Gastrocnemius medialis (tissue), 4 donors: ENCODE measurements around the gene PTF1A. TPM values are rescaled to one million over a fixed set of nuclear protein-coding genes. Genes with fewer than 3 reads are reported as not detected.
A peak's percentile ranks its signal among the peaks of the same experiment; 100 is the strongest.

ENCODE experiments used
- ATAC-seq, 2 donors: fragments of 150-250 bp; one replicate each; pipeline ENCODE4 v1.9.1; 2016
- DNase-seq, 2 donors: peaks; one replicate each; pipeline ENCODE4 v3.0.0-alpha.2; 2019
- H3K27ac ChIP-seq, 4 donors: fragments of 200-600 bp; sonication (generic); 1 replicate in 1 of 4; 2 replicates in 3 of 4; pipeline ENCODE4 v1.5.1; 2016 to 2018; ENCODE audit warnings: mild to moderate bottlenecking in 2 of 4, moderate library complexity in 1 of 4
- H3K27me3 ChIP-seq, 3 donors: fragments of 200-600 bp; sonication (generic) in 2 of 3; 1 replicate in 1 of 3; 2 replicates in 2 of 3; pipeline versions ENCODE4 v1.5.1 to v1.6.0; 2016 to 2019; ENCODE audit warnings: mild to moderate bottlenecking in 1 of 3, moderate library complexity in 1 of 3
- H3K36me3 ChIP-seq, 2 donors: fragments of 200-600 bp; sonication (generic) in 1 of 2; one replicate each; pipeline ENCODE4 v1.5.1; 2017 to 2018
- H3K4me1 ChIP-seq, 2 donors: fragments of 200-600 bp; sonication (generic) in 1 of 2; one replicate each; pipeline ENCODE4 v1.5.1; 2016 to 2017; ENCODE audit warnings: mild to moderate bottlenecking in 2 of 2
- H3K4me3 ChIP-seq, 4 donors: fragments of 200-600 bp; sonication (generic) in 3 of 4; 1 replicate in 1 of 4; 2 replicates in 3 of 4; pipeline ENCODE4 v1.5.1; 2016 to 2019; ENCODE audit warnings: mild to moderate bottlenecking in 2 of 4
- H3K9me3 ChIP-seq, 3 donors: fragments of 200-600 bp; sonication (generic) in 2 of 3; 1 replicate in 1 of 3; 2 replicates in 2 of 3; pipeline ENCODE4 v1.5.1; 2016 to 2019
- POLR2A ChIP-seq, 2 donors: fragments of 450-650 bp; IDR thresholded peaks; one replicate each; pipeline ENCODE4 v1.6.1; 2017; ENCODE audit warnings: antibody characterized with exemption in 2 of 2, mild to moderate bottlenecking in 2 of 2, moderate library complexity in 2 of 2
- in situ Hi-C, 4 donors: fragments of 200-750 bp; cut with MboI; loops; one replicate each; pipeline versions ENCODE4 v1.15.0 to v1.8.0; 2017; ENCODE audit warnings: low sequenced_read_pairs in 4 of 4
- intact Hi-C: fragments of 100-400 bp; cut with DNase I; formaldehyde crosslinking; loops from one replicate; pipeline ENCODE4 v1.15.1; 2023; ENCODE audit warnings: low total_unique reads
- total RNA-seq, 4 donors: library from RNA; depleted of rRNA; stranded (reverse); fragments of >200 nt; gene quantifications; one replicate each; pipeline versions ENCODE4 v1.1.0 to v1.2.3, GENCODE V29; 2016
- TF ChIP-seq, protein P1 (sequence below), 5 experiments: fragments of 450-650 bp in 3 of 5; fragments of 200-600 bp in 2 of 5; sonication (generic) in 2 of 5; IDR thresholded peaks in 4 of 5; conservative IDR thresholded peaks in 1 of 5; 1 replicate in 4 of 5; 2 replicates in 1 of 5; pipeline ENCODE4 v1.5.1; 2016 to 2019; ENCODE audit warnings: antibody characterized with exemption in 5 of 5, mild to moderate bottlenecking in 3 of 5, moderate library complexity in 3 of 5

The PTF1A gene
- total RNA-seq, 4 donors from 2014 or later = not detected

DNA sequence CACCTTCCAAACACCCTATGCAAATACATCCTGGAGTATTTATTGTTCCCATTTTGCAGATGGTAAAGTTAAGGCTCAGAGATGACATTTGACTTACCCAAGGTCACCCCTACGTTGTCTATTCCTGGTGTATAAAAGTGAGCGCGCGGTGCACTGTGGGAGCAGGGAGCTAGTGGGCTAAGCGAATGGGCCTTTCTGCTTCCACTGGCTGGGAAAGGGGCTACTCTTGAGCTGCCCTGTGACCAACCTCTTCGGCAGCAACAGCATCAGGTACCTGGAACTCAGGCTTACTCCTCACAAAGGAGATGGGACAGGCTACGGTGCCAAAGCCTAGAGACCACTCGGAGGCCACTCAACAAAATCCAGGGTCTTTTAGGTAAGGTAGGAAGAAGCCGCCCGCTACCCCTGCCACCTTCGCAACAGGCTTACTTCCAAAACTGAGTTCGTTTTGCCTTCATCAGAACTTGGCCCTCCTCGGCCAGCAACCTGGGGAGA, 2.4 kb downstream of the PTF1A start:
- in situ Hi-C loops = no loop called here
- intact Hi-C loops = no loop called here

DNA sequence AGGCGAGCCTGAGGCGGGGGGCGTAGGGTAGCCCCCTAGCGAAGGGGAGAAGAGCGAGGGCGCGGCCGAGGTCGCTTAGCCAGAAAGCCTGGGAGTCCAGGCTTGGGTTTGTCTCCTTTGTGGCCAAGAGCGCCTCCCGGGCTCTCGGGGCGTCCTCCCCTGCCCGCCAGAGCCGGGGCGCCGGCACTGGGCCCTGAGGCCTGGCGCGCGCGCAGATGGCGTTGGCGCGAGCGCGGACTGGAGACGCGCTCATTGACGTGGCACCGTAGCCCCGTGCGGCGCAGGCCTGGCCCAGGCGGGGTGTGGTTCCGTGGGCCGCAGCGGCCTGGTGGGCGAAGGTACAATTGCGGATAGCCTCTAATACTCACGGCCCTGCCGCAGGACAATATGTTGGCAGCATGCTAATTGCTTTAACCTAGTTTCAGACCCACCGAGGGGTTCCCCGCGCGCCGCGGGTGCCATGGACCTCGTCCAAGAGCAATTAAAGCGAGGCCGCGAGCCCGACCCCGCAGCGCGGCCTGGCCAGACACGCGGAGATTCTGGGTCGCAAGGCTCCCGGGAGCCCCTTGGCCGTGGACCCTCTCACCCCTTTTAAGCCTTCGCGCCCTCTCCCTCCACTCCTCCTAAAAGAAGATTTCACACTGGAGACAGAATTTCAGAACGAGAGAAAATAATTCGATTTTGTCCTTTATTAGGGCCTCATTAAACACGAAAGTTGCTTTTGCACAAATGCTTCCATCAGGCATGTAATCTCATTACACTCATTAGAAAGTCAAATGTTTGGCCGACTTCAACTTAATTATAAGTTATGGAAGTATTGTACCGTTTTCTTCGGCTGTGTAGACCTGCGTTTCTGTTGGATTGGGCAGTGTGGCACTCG, 3.1 kb downstream of the PTF1A start:
- H3K36me3 ChIP-seq = no peaks in the 10 kb centered on the region
- in situ Hi-C loops = no loop called here
- intact Hi-C loops = no loop called here
- ATAC-seq (no peak), DNase-seq (no peak)
- H3K4me3 ChIP-seq = peak overlapping the region in 2 of 4 donors; percentile 10 to 36
- TF ChIP-seq, protein P1, sequence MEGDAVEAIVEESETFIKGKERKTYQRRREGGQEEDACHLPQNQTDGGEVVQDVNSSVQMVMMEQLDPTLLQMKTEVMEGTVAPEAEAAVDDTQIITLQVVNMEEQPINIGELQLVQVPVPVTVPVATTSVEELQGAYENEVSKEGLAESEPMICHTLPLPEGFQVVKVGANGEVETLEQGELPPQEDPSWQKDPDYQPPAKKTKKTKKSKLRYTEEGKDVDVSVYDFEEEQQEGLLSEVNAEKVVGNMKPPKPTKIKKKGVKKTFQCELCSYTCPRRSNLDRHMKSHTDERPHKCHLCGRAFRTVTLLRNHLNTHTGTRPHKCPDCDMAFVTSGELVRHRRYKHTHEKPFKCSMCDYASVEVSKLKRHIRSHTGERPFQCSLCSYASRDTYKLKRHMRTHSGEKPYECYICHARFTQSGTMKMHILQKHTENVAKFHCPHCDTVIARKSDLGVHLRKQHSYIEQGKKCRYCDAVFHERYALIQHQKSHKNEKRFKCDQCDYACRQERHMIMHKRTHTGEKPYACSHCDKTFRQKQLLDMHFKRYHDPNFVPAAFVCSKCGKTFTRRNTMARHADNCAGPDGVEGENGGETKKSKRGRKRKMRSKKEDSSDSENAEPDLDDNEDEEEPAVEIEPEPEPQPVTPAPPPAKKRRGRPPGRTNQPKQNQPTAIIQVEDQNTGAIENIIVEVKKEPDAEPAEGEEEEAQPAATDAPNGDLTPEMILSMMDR (IDR thresholded peaks at IDR 0.05 in 4 of 5, conservative IDR thresholded peaks at IDR 0.05 in 1 of 5) = no peak
- no peak for TF ChIP-seq POLR2A (IDR thresholded peaks at IDR 0.05)
- H3K9me3 ChIP-seq = no peaks in the 10 kb centered on the region
- no peaks in the 10 kb centered on the region for H3K4me1 ChIP-seq
- peaks cover 60 to 87% (median 62%) of the 10 kb centered on the region in 3 donors for H3K27me3 ChIP-seq
- no peak overlapping the region for H3K27ac ChIP-seq

More for the DNA sequence above, 2.4 kb downstream of the PTF1A start:
- DNase-seq = no peak
- Histone ChIP-seq H3K36me3 (no peaks in the 10 kb centered on the region), H3K9me3 (no peaks in the 10 kb centered on the region), H3K27ac (no peak overlapping the region), H3K4me3 (peak overlapping the region in 1 of 4 donors; percentile 36), H3K4me1 (no peaks in the 10 kb centered on the region), H3K27me3 (peaks cover 60 to 80% (median 67%) of the 10 kb centered on the region in 3 donors)
- no peak for TF ChIP-seq POLR2A (IDR thresholded peaks at IDR 0.05)
- TF ChIP-seq, protein P1 (IDR thresholded peaks at IDR 0.05 in 4 of 5, conservative IDR thresholded peaks at IDR 0.05 in 1 of 5) = no peak
- ATAC-seq = no peak

DNA sequence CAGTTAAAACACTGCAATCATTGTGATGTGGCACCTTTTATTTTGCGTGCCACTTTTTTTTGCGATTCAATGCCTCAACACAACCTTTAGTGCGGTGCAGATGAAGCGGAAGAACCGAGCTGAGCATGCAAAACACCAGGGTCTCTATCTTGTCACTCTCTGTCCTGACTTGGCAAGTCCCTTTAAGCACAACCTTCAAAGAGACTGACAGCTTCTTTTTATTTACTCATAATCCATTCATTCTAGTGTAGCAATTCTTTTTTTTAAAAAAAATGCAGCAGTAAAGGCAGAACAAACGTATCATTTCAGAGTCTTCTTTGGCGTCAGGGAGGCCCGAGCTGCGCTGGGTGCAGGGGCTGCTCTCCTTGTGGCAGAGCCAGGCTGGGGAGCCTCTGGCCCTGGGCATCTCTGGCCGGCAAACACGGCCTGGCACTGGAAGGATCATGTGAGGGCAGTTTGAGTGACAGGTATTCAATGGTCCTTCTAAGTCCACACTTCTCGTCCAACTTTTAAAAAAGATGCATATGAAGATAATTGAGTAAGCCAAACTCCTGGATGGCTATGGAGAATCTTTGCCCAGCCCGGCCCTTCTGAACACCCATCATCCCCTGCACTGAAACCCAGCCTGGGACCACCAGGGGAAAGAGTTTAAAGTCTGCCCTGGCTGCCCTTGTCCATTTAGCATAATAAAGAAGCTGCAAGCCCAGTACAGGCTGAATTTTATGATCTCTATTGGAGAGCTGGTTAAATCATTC, 3.9 kb downstream of the PTF1A start:
- H3K27ac ChIP-seq = no peak overlapping the region
- intact Hi-C loops (no loop called here), in situ Hi-C loops (no loop called here)
- ATAC-seq = no peak
- TF ChIP-seq POLR2A (IDR thresholded peaks at IDR 0.05) = no peak
- TF ChIP-seq, protein P1 (IDR thresholded peaks at IDR 0.05 in 4 of 5, conservative IDR thresholded peaks at IDR 0.05 in 1 of 5) = no peak
- no peaks in the 10 kb centered on the region for H3K36me3 ChIP-seq
- peaks cover 62 to 90% (median 64%) of the 10 kb centered on the region in 3 donors for H3K27me3 ChIP-seq
- no peaks in the 10 kb centered on the region for H3K9me3 ChIP-seq
- DNase-seq = no peak
- H3K4me3 ChIP-seq = no peak overlapping the region
- H3K4me1 ChIP-seq = no peaks in the 10 kb centered on the region

DNA sequence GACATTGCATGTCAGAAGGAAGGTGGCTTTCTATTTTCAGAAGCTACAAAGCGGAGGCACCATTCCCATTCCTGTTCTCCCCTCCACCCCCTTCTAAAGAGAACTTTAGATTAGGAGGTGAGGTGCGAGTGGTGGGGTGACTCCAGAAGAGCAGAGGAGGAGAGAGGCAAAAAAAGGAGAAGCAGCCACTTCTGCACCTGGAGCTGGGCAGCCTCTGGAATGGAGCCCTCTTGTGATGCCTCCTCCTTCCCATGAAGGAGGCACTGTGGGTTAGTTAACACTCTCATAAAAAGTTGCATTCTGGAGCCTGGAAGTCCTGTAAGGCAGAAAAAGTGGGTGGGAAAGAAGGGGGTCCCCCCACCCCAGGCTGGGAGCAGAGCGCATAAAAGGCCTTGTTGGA, 4.8 kb downstream of the PTF1A start:
- Histone ChIP-seq H3K27ac (no peak overlapping the region), H3K4me1 (no peaks in the 10 kb centered on the region), H3K27me3 (peaks cover 54 to 89% (median 63%) of the 10 kb centered on the region in 3 donors), H3K36me3 (no peaks in the 10 kb centered on the region), H3K4me3 (no peak overlapping the region), H3K9me3 (no peaks in the 10 kb centered on the region)
- intact Hi-C loops (no loop called here), in situ Hi-C loops (no loop called here)
- no peak for DNase-seq
- no peak for ATAC-seq
- no peak for TF ChIP-seq POLR2A (IDR thresholded peaks at IDR 0.05)
- TF ChIP-seq, protein P1 (IDR thresholded peaks at IDR 0.05 in 4 of 5, conservative IDR thresholded peaks at IDR 0.05 in 1 of 5) = no peak
